OCI-LY1 (cell line): ENCODE measurements around the gene TRIM27.

Source experiments
- H2AFZ ChIP-seq: fragments of 200-600 bp; sonication (generic), shearing (Covaris generic); 2 replicates; pipeline ENCODE4 v1.6.0; 2014; ENCODE audit warnings: antibody characterized with exemption, mild to moderate bottlenecking, low read length
- H3F3A ChIP-seq: fragments of 200-600 bp; sonication (generic), shearing (Covaris generic); 2 replicates; pipeline ENCODE4 v1.6.0; 2014; ENCODE audit warnings: mild to moderate bottlenecking, antibody characterized with exemption, low read length, moderate library complexity; ENCODE audit not compliant: insufficient read depth
- H3K27ac ChIP-seq: fragments of 200-600 bp; sonication (generic); 2 replicates; pipeline ENCODE4 v1.5.1; 2014; ENCODE audit warnings: low read length, mixed run types, mild to moderate bottlenecking, low read depth; ENCODE audit not compliant: poor library complexity, severe bottlenecking
- H3K27me3 ChIP-seq: fragments of 200-600 bp; sonication (generic); 2 replicates; pipeline ENCODE4 v1.6.0; 2014; ENCODE audit warnings: antibody characterized with exemption, mild to moderate bottlenecking, low read length, moderate library complexity; ENCODE audit not compliant: insufficient read depth
- H3K36me3 ChIP-seq: fragments of 200-600 bp; sonication (generic); 2 replicates; pipeline ENCODE4 v1.6.1; 2014; ENCODE audit warnings: mild to moderate bottlenecking, antibody characterized with exemption, low read length, moderate library complexity, mixed read lengths; ENCODE audit not compliant: insufficient read depth
- H3K4me1 ChIP-seq: fragments of 200-600 bp; sonication (generic); 2 replicates; pipeline ENCODE4 v1.5.1; 2014; ENCODE audit warnings: mild to moderate bottlenecking, low read length, moderate library complexity; ENCODE audit not compliant: insufficient read depth, severe bottlenecking
- H3K4me2 ChIP-seq: fragments of 200-600 bp; sonication (generic), shearing (Covaris generic); 2 replicates; pipeline ENCODE4 v1.6.1; 2014; ENCODE audit warnings: low read length
- H3K4me3 ChIP-seq: fragments of 200-600 bp; sonication (generic); 2 replicates; pipeline ENCODE4 v1.5.1; 2014; ENCODE audit warnings: low read length, low read depth, mild to moderate bottlenecking, mixed read lengths; ENCODE audit not compliant: poor library complexity, severe bottlenecking
- H3K79me2 ChIP-seq: fragments of 200-600 bp; shearing (Covaris generic); 2 replicates; pipeline ENCODE4 v1.6.1; 2016; ENCODE audit warnings: mixed run types, low read length, mixed read lengths; ENCODE audit not compliant: insufficient read depth
- H3K9ac ChIP-seq: fragments of 200-600 bp; sonication (generic), shearing (Covaris generic); 2 replicates; pipeline ENCODE4 v1.6.1; 2014; ENCODE audit warnings: mild to moderate bottlenecking, low read length, mixed read lengths
- H3K9me2 ChIP-seq: fragments of 200-600 bp; sonication (generic), shearing (Covaris generic); 2 replicates; pipeline ENCODE4 v1.6.1; 2014; ENCODE audit warnings: low read depth, mild to moderate bottlenecking, low read length, mixed read lengths
- H3K9me3 ChIP-seq: fragments of 200-600 bp; shearing (Covaris generic); 2 replicates; pipeline ENCODE4 v1.6.1; 2014; ENCODE audit warnings: low read length, mixed read lengths
- H4K20me1 ChIP-seq: fragments of 200-600 bp; sonication (generic), shearing (Covaris generic); 2 replicates; pipeline ENCODE4 v1.6.0; 2016; ENCODE audit warnings: mild to moderate bottlenecking, low read length; ENCODE audit not compliant: insufficient read depth
- CTCF ChIP-seq: fragments of 200-600 bp; sonication (generic), shearing (Covaris generic); IDR thresholded peaks from 2 replicates; pipeline ENCODE4 v1.5.1; 2017; ENCODE audit warnings: mild to moderate bottlenecking, antibody characterized with exemption, low read length, moderate library complexity, mixed read lengths
- EZH2 ChIP-seq: fragments of 200-600 bp; sonication (generic), shearing (Covaris generic); IDR thresholded peaks from 2 replicates; pipeline ENCODE4 v1.8.0; 2017; ENCODE audit warnings: borderline replicate concordance, mixed run types, mild to moderate bottlenecking, antibody characterized with exemption, low read length, moderate library complexity, mixed read lengths

Gene TRIM27

GRCh38 chr6:28920281-28920680, 3.5 kb downstream of the TRIM27 start:
- Histone ChIP-seq H3F3A (no peaks in the 10 kb centered on the region), H3K9me3 (no peaks in the 10 kb centered on the region), H3K79me2 (peaks cover 16% of the 10 kb centered on the region), H3K4me2 (no peak overlapping the region; the same call in 1 of the 2 replicates), H3K36me3 (peaks cover 80% of the 10 kb centered on the region), H3K4me1 (peaks cover 26% of the 10 kb centered on the region), H3K27me3 (no peaks in the 10 kb centered on the region), H3K27ac (no peak overlapping the region), H3K9ac (no peak overlapping the region), H4K20me1 (no peaks in the 10 kb centered on the region), H3K4me3 (no peak overlapping the region), H2AFZ (no peak overlapping the region), H3K9me2 (no peaks in the 10 kb centered on the region)
- TF ChIP-seq EZH2 = no peak
- no peak for TF ChIP-seq CTCF

GRCh38 chr6:28914941-28915340, 8.8 kb downstream of the TRIM27 start:
- no peaks in the 10 kb centered on the region for H3K9me3 ChIP-seq
- H3K27me3 ChIP-seq = no peaks in the 10 kb centered on the region
- H3K27ac ChIP-seq = no peak overlapping the region
- H3K4me1 ChIP-seq = peaks cover 5% of the 10 kb centered on the region
- H2AFZ ChIP-seq = no peak overlapping the region
- no peak overlapping the region for H3K4me2 ChIP-seq
- H3K9ac ChIP-seq = no peak overlapping the region
- peaks cover 94% of the 10 kb centered on the region for H3K36me3 ChIP-seq
- H3K9me2 ChIP-seq = no peaks in the 10 kb centered on the region
- TF ChIP-seq CTCF = no peak
- no peak for TF ChIP-seq EZH2
- H3K79me2 ChIP-seq = no peaks in the 10 kb centered on the region
- no peak overlapping the region for H3K4me3 ChIP-seq
- H4K20me1 ChIP-seq = no peaks in the 10 kb centered on the region
- no peaks in the 10 kb centered on the region for H3F3A ChIP-seq

- Histone ChIP-seq H3K27ac (no peak overlapping the region), H4K20me1 (no peaks in the 10 kb centered on the region), H3K4me2 (no peak overlapping the region), H3K9ac (no peak overlapping the region), H2AFZ (no peak overlapping the region), H3F3A (no peaks in the 10 kb centered on the region), H3K4me1 (no peaks in the 10 kb centered on the region), H3K4me3 (no peak overlapping the region), H3K9me3 (no peaks in the 10 kb centered on the region), H3K36me3 (peaks cover 95% of the 10 kb centered on the region), H3K79me2 (no peaks in the 10 kb centered on the region), H3K9me2 (no peaks in the 10 kb centered on the region), H3K27me3 (no peaks in the 10 kb centered on the region)
- TF ChIP-seq EZH2 = no peak
- TF ChIP-seq CTCF = no peak
Measured at GRCh38 chr6:28910901-28911690, 12.7 kb downstream of the TRIM27 start.
